Measurements from ENCODE around the gene POLD3.

GRCh38 chr11:74687237-74688023 lies 95.0 kb downstream of the POLD3 start:
- TF ChIP-seq CTCF (conservative IDR thresholded peaks at IDR 0.05; ENCODE audit: low read depth, low read length): no peak
- no peak for TF ChIP-seq EZH2phosphoT487 (IDR thresholded peaks at IDR 0.05; ENCODE audit: borderline replicate concordance, low read length)
- no peak for TF ChIP-seq EZH2 (IDR thresholded peaks at IDR 0.05; ENCODE audit: low read length, unreplicated experiment)

Measured in PC-3 (cell line).